C1 segment of cervical spinal cord (tissue), 14 donors: Measurements from ENCODE around the gene PPDPF.

Experiments
- DNase-seq, 14 donors: peaks; one replicate each; lab custom pipeline; 2025; lab: John Stamatoyannopoulos, UW

Gene PPDPF

DNA sequence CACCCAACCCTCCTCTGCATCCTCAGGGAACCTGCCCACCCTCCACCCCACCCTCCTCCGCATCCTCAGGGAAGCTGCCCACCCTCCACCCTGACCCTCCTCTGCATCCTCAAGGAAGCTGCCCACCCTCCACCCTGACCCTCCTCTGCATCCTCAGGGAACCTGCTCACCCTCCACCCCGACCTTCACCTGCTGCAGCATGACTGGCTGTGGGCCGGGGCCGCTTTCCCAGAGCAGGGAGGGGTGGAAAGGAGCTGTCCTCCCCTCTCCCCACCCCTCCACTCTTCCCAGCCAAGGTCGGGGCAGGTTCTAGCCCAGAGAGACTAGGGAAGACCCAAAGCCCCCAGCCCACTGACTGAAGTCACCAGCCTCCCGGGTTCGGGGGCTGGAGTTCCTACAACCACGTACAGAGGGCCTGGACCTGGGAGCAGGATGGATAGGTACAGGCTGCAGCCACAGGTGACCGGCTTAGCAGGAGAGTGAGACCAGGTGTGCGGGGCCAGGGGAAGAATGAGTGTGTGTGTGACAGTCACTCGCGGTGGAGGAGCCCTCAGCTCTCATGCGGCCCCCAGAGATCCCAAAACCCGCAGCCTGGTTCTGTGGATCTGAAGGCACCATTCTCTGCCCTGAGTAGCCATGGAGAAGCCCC is 33.3 kb upstream of the PPDPF start:
- no peak for DNase-seq

DNA sequence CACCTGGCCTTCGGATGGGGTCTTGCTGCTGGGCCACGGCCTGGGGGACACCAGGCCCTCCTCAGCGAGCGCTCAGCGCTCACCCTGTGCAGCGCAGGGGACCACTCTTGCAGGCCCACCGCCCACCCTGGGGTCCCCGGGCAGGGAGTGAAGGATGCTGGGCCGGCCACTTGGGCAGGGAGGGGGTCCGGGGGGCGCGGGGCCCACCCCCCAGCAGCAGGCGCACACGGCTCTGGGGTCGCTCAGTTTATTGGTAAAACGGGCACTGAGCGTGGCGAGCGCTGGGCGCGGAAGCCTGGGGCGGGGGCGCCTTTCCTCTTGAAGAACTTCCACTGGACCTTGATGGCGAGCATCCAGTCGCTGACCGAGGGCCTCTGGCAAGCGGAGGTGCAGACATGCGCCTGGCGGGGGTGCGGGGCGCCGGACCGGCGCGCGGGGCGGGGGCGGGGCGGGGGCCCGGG is 32.8 kb upstream of the PPDPF start:
- no peak for DNase-seq

DNA sequence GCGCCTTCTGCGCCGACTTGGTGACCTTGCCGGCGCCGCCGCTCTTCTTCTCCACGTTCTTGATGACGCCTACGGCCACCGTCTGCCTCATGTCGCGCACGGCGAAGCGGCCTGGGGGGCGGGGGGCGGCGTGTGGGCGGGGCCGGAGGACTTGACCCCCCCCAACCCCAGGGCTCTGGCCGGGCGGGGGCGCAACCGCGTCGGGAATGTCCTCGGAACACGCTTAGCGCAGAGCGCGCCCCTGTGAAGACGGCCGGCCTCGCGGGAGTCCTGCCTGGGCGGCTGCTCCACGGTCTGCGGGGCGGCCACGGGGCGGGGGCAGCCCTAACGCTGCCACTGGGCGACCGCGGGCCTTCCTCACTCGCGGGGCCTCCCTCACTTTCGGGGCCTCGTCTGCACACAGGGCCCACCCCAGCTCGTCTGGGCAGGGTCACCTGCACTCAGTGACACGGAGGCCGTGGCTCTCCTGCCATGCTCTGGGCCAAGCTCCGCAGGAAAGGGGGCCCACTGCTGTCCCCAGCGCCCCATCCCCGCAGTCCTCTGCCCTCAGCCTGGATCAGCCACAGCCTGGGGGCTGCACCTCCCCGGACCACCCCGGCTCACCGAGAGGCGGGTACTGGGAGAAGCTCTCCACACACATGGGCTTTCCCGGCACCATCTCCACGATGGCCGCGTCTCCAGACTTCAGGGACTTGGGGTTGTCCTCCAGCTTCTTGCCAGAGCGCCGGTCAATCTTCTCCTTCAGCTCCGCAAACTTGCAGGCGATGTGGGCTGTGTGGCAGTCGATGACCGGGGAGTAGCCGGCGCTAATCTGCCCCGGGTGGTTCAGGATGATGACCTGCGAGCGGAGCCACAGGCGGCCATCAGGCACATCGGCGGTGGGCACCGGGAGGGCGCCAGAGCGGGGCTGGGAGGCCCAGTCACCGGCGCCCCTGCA is 32.0 kb upstream of the PPDPF start:
- no peak for DNase-seq

DNA sequence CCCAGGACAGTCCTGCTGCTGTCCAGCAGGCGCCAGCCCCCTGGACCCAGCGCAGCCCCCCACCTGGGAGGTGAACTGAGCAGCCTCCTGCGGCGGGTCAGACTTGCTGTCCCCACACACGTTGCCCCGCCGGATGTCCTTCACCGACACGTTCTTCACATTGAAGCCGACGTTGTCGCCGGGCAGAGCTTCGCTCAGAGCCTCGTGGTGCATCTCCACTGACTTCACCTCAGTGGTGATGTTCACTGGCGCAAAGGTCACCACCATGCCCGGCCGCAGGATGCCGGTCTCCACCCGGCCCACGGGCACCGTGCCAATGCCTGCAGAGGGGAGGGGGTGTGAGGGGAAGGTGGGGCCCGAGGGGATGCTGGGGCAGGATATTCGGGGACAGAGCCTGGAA is 30.1 kb upstream of the PPDPF start:
- DNase-seq = no peak

DNA sequence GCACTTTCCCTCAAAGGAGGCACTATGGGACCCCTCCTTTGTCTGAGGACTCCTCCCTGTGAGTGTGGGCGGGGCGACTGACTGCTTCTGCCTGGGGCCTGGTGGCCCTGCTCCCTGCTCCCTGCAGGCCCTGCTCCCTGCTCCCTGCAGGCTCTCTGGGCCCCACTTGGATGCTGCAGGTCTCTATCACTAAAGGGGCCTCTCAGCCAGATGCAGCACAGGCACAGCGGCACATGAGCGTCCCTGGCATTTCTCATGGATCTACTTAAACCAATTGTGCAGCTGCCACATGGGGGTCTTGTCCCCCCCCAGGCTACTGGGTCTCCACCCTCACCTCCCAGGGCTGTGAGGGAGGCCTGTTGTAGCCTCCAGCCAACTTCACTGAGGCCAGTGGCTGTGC is 29.5 kb upstream of the PPDPF start:
- no peak for DNase-seq

DNA sequence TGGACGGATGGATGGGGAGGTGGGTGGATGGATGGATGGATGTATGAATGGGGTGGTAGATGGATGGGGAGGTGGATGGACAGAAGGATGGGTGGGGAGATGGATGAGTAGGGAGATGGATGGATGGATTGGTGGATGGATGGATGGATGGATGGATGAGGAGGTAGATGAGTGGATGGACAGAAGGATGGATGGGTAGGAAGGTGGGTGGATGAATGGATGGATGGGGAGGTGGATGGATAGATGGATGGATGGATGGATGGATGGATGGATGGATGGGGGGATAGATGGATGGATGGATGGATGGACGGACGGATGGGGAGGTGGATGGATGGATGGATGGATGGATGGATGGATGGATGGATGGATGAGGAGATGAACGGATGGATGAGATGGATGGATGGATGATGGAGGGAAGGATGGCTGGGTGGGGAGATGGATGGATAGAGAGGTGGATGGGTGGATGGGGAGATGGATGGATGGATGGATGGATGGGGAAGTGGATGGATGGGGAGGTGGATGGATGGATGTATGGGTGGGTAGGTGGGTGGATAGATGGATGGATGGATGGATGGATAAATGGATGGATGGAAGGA is 28.8 kb upstream of the PPDPF start:
- no peak for DNase-seq

DNA sequence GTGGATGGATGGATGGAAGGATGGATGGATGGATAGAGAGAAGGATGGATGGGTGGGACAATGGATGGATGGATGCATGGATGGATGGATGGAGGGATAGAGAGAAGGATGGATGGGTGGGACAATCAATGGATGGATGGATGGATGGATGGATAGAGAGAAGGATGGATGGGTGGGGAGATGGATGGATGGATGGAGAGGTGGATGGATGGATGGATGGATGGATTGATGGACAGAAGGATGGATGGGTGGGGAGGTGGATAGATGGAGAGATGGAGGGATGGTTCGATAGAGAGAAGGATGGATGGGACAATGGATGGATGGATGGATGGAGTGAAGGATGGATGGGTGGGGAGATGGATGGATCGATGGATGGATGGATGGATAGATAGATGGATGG is 28.0 kb upstream of the PPDPF start:
- DNase-seq = no peak

DNA sequence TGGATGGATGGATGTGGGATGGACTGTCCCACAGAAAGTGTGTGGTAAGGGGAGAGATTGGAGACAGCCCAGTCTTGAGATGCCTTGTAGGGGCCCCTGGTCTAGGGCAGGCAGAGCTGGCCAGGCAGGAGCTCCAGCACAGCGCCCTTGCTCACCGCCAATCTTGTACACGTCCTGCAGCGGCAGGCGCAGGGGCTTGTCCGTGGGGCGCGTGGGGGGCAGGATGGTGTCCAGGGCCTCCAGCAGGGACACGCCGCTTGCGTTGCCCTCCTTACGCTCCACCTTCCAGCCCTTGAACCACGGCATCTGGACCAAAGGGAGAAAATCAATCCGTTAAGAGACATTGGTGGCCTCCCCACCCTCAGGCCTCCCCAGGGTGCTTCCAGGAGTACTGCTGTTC is 27.6 kb upstream of the PPDPF start:
- no peak for DNase-seq

DNA sequence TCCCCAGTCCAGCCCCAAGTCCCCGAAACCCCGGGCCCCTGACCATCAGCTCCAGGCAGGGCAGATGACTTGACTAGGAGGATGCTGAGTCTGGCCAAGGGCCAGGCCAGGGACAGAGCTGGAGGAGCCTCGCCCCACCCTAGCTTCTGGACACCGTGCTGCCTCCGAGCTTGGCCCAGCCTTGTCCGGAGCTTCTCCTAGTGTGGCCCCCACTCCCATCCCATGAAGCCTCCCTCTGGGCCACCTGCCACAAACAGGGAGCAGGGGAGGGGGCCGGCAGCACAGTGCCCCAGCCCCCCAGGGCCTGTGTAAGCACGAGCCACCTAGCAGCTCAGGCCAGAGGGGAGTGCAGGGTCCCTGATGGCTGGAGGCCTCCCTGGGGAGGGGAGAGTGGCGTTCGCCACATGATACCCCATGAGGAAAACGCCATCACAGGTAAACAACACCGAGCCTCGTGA is 27.0 kb upstream of the PPDPF start:
- no peak for DNase-seq

DNA sequence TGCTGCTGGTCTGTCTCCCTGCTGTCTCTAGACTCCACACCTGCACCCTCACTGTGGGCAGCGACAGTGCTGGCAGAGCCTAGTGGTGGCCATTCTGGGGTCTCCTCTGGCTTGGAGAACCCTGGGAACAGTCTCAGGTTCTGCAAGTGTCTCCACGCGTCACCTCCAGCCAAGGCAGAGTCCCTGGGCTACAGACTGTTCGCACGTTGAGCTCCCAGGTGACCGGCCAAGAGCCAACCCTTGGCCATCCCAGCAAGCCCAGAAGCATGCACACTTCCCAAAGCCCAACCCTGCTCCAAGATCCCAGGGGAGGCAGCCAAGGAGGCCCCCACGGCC is 26.5 kb upstream of the PPDPF start:
- no peak for DNase-seq

DNA sequence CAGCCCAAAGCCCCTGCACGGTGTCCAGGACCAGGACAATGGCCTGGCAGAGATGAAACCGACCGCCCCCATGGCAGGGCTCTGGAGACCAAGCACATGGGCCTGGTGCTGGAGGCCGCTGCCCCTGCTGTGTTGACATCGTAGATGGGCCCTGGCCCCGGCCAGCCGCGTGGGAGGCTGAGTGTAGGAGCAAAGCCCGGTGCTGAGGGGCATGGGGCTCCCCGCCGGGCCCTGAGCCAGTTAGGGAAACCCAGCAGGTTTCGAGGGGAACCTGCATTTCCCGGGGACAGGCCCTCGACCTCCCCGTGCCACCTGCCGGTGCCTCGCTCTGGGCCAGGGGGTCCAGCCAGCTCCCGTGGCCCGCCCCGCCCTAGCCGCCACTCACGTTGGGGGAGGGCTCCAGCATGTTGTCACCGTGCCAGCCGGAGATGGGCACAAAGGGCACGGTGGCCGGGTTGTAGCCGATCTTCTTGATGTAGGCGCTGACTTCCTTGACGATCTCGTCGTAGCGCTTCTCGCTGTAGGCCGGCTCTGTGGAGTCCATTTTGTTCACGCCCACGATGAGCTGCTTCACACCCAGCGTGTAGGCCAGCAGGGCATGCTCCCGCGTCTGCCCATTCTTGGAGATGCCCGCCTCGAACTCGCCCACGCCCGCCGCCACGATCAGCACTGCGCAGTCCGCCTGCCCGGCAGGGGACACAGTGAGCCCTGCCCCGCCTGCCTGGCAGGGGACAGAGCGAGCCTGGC is 26.0 kb upstream of the PPDPF start:
- DNase-seq = no peak

DNA sequence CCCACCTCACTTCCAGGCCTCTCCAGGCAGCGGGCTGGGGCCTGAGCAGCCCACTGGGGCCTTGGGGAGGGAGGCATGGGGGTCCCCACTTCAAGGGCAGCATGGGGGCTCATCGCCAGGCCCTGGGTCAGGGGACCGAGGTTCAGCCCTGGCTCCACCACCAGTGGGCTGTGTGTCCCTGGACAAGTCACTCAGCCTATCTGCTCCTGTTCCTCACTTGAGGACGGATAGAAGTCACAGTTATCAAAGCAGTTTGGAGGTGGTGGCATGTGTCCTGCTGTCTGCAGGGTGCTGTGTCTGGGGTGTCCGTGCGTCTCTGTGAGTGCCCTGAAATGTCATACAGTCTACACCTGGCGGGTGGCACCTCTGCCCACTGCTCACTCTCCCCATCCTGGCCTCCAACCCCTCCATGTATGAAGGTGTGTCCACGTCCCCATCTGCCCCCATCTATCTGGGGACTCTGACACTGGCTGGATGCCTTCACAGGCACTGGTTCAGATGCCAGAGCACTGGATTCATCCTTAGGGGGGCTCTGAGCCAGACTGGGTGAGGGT is 25.3 kb upstream of the PPDPF start:
- no peak for DNase-seq

DNA sequence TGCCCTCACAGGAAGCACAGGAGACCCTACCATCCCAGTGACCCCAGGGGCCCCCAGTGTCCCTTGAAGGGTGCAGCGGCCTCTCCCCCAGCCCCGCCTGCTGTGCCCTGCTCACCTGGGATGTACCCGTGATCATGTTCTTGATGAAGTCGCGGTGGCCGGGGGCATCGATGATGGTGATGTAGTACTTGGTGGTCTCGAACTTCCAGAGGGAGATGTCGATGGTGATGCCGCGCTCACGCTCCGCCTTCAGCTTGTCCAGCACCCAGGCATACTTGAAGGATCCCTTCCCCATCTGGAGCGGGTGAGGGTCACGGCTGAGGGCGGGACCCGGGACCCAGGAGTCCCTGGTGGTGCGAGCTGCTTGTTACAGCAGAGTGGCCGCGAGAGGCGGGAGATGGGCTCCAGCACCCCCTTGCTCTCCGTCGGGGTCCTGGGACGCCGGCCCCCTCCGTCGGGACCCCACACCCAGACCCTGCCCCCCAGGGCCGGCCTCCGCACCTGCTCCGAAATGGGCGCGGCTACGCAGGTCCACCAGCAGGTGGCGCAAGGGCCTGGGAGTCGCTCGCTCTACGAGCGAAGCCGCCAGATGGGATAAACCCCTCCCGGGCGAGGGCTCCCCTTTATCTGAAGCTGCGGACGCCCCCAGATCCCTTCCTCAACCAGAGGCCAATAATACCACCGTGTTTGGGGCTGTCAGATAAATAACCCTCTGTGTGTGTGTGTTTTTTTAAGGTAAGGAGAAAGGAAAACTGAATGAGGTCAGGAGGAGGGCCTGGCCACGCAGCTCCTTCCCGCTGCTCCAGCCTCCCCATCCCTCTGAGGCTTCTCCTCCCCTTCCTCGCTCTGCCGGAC is 24.6 kb upstream of the PPDPF start:
- peak in 10 of 14 donors; percentile 16 to 74 (median 32) for DNase-seq

DNA sequence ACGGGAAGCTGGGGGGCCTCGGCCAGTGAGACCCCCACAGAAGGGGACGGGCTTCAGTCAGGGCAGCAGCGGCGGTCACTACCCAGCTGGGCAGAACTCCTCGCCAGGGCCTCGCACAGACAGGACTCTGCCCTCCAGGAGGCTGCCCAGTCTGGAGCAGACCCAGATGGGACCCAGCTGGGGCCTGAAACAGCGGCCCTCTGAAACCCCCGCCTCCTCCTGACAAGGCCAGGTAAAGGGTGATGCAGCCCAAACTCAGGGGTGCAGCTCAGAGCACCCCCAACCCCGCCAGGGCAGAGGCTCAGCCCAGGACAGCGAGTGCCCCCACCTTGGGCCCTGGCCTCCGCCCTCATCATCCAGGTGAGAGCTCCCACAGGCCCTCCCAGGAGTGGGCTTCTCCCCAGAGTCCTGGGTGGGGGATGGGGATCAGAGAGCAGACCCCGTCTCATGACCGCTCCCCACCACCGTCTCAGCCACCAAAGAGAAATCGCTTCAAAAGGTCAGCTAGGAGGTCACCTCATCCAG is 23.9 kb upstream of the PPDPF start:
- no peak for DNase-seq

DNA sequence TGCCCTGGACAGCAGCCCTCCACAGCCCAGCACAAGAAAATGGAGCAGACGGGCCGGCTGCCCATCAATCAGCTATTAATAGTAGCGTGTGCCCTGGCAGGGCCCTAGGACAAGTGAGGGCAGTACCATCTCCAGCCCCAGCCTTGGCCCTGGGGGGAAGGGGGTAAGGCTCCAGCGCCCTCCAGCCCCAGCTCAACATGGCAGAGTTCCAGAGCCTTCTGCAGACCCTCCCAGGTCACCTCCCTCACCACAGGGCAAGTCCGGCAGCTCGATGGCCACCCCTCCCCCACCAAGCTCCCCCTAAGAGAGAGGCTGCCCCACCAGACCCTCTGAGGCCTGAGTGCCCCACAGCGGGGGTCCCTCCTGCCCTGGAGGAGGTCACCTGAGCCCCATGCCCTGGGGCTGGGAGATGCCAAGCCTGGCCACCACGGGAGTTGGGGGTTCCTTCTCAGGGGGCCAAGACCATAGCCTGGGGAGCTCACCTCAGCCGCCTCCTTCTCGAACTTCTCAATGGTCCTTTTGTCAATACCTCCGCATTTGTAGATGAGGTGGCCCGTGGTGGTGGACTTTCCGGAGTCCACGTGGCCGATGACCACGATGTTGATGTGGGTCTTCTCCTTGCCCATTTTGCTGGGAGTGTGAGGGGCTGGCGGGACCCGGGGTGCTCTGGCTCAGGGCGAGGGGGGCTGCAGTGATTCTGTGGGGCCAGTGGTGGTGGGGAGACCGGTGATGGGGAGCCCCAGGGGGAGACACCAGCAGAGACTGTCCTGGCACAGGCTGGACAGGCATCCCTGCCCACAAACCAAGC is 23.2 kb upstream of the PPDPF start:
- DNase-seq = no peak

DNA sequence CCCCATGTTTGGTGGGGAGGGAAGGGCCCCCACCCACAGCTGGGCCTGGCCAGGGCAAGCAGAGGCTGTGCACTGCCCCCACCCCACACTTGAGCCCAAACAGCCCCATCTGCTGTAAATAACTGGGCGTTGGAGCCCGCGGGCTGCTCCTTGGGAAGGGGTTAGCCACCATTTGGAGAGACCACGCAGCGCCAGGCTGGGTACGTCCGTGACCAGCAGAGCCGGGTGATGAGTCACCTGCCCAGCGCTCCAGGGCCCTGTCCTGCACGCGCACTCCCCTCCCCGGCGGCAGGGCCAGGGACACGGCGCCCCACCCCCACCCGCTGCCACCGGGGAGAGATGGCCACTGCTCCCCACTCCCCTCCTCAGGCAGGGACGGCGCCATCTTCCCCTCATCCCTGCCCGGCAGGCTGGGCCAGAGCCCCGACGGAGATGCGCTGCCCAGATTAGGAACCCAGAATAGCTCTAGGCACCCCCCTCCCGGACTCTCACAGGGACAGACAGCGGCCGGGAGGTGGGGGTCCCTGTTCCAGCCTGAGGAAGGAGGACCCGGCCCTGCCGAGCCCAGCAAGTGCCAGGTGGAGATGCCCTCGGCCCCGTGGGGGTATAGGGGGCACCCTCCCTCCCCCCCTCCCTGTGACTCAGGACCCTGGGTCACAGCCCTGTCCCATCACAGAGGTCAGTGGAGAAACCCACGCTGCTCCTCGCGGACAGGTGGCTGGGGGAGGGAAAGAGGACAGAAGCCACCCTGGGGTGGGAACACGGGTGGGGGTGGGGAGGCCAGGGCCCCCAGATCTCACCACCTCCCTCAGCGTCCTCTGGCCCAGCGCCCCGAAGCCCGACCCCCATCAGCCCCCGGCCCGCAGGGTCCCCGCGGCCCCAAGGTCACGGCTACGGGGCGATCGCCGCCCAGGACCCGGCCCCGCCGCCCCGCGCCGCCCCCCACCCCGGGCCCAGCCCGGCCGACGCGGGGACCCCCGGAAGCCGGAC is 22.3 kb upstream of the PPDPF start:
- DNase-seq = peak in 3 of 14 donors; percentile 15 to 68 (median 23)

DNA sequence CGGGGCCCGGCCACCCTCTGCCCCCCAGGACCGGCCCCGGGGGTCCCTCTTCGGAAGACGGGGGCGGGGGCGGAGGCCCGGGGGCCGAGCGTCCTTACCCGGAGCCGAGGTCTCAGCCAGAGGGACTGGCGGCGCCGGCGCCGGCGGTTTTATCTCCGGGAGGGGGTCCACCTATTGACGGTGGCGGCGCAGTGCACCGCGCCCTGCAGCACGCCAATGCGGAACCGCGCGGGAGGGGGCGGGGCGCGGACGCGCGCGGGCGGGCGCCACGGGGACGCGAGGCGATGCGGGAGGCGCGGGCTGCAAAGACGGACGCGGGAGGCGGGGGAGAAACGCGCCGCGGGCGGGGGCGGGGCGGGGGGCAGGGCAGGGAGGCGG is 21.6 kb upstream of the PPDPF start, which contains the start of gene EEF1A2:
TSS of gene EEF1A2 (minus strand) at position 124 of the 378 bp plus-strand sequence. CDS start 1,320 bp downstream, outside the sequence.
- DNase-seq = peak in 1 of 14 donors; percentile 54

DNA sequence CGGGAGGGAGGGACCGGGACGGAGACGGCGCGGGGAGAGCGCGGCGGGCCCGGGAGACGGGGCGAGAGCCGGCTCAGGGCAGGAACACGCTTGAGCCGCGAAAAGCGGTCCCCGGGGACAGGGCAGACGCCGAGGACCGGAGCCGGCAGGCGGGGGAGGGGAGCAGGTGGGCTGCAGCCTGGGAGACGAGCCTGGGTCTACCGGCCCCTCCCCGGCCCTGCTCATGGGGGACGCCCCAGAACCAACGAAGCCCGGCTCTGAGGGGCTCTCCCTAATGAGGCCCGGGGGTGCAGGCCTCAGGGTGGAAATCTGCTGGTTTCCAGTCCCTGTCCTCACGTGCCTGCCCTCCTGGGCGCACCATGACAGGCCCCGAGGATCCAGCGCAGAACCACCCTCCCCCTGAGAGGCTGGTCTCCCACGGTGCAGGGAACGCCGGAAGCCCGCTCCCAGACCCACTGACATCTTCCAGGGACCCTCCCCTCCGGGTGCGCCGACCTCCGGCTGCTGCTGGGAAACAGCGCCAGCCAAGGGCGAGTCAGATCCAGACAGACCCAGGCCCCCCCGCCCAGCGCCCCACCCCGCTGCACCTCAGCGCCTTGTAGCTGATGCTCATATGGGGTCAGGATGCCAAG is 21.1 kb upstream of the PPDPF start:
- no peak for DNase-seq
